ENCODE measurements around the gene ANKRD31. TPM values are rescaled to one million over a fixed set of nuclear protein-coding genes. Genes with fewer than 3 reads are reported as not detected.

The ANKRD31 gene
- total RNA-seq, 1 experiment from 2014 or later, result 0.15 TPM

GRCh38 chr5:75214928-75215327 lies 21.8 kb downstream of the ANKRD31 start:
- BruUV-seq (replicated peaks), result no TSS peak
- Histone ChIP-seq H3K27me3 (replicated peaks; ENCODE audit: insufficient read depth, low read depth, low read length, poor library complexity) (no peaks in the 10 kb centered on the region), H3K4me1 (ENCODE audit: insufficient read depth, low read length, poor library complexity, severe bottlenecking) (no peaks in the 10 kb centered on the region), H3K4me3 (ENCODE audit: low read depth, low read length, poor library complexity, severe bottlenecking) (no peak overlapping the region), H3K27ac (ENCODE audit: low read depth, low read length, poor library complexity, severe bottlenecking) (no peak overlapping the region), H3K36me3 (ENCODE audit: insufficient read depth, low read length, poor library complexity, severe bottlenecking) (no peaks in the 10 kb centered on the region), H3K9me3 (ENCODE audit: low read depth, low read length, poor library complexity, severe bottlenecking) (no peaks in the 10 kb centered on the region)
- intact Hi-C loops (cut with micrococcal nuclease; ENCODE audit: unreplicated experiment), result no loop called here
- no peak for TF ChIP-seq CTCF (conservative IDR thresholded peaks at IDR 0.05; ENCODE audit: low read depth, low read length)
- no peak for TF ChIP-seq EZH2 (IDR thresholded peaks at IDR 0.05; ENCODE audit: borderline replicate concordance, low read depth, low read length, poor library complexity, severe bottlenecking)
- ChIA-PET CTCF (no interaction called here), POLR2A (ENCODE audit: low non-redundant PET) (no interaction called here)
- DNase-seq (ENCODE audit: low spot score), result no peak

- Histone ChIP-seq H3K27ac (ENCODE audit: low read depth, low read length, poor library complexity, severe bottlenecking) (no peak overlapping the region), H3K36me3 (ENCODE audit: insufficient read depth, low read length, poor library complexity, severe bottlenecking) (no peaks in the 10 kb centered on the region), H3K27me3 (replicated peaks; ENCODE audit: insufficient read depth, low read depth, low read length, poor library complexity) (no peaks in the 10 kb centered on the region), H3K4me1 (ENCODE audit: insufficient read depth, low read length, poor library complexity, severe bottlenecking) (no peaks in the 10 kb centered on the region), H3K9me3 (ENCODE audit: low read depth, low read length, poor library complexity, severe bottlenecking) (no peaks in the 10 kb centered on the region), H3K4me3 (ENCODE audit: low read depth, low read length, poor library complexity, severe bottlenecking) (no peak overlapping the region)
- DNase-seq (ENCODE audit: low spot score), result no peak
- intact Hi-C loops (cut with micrococcal nuclease; ENCODE audit: unreplicated experiment), result no loop called here
- BruUV-seq (replicated peaks), result no TSS peak
- ChIA-PET CTCF (no interaction called here), POLR2A (ENCODE audit: low non-redundant PET) (no interaction called here)
- TF ChIP-seq CTCF (conservative IDR thresholded peaks at IDR 0.05; ENCODE audit: low read depth, low read length) (no peak), EZH2 (IDR thresholded peaks at IDR 0.05; ENCODE audit: borderline replicate concordance, low read depth, low read length, poor library complexity, severe bottlenecking) (no peak)
Observed at GRCh38 chr5:75214409-75214808, 22.3 kb downstream of the ANKRD31 start.

GRCh38 chr5:75203604-75204003 lies 33.1 kb downstream of the ANKRD31 start:
- H3K9me3 ChIP-seq (ENCODE audit: low read depth, low read length, poor library complexity, severe bottlenecking), result no peaks in the 10 kb centered on the region
- ChIA-PET CTCF (no interaction called here), POLR2A (ENCODE audit: low non-redundant PET) (no interaction called here)
- BruUV-seq (replicated peaks), result no TSS peak
- TF ChIP-seq CTCF (conservative IDR thresholded peaks at IDR 0.05; ENCODE audit: low read depth, low read length) (no peak), EZH2 (IDR thresholded peaks at IDR 0.05; ENCODE audit: borderline replicate concordance, low read depth, low read length, poor library complexity, severe bottlenecking) (no peak)
- H3K4me3 ChIP-seq (ENCODE audit: low read depth, low read length, poor library complexity, severe bottlenecking), result no peak overlapping the region
- H3K27ac ChIP-seq (ENCODE audit: low read depth, low read length, poor library complexity, severe bottlenecking), result no peak overlapping the region
- H3K4me1 ChIP-seq (ENCODE audit: insufficient read depth, low read length, poor library complexity, severe bottlenecking), result no peaks in the 10 kb centered on the region
- H3K27me3 ChIP-seq (replicated peaks; ENCODE audit: insufficient read depth, low read depth, low read length, poor library complexity), result peaks cover 9% of the 10 kb centered on the region
- intact Hi-C loops (cut with micrococcal nuclease; ENCODE audit: unreplicated experiment), result no loop called here
- no peak for DNase-seq (ENCODE audit: low spot score)
- H3K36me3 ChIP-seq (ENCODE audit: insufficient read depth, low read length, poor library complexity, severe bottlenecking), result no peaks in the 10 kb centered on the region

Data from A673 (cell line).